Activated CD8-positive, alpha-beta memory T cell treated with anti-CD3 and anti-CD28 coated beads for 24 hours (primary cell): ENCODE data around the gene ENO1.
"Not testable (repeated sequence)": the region's sequence is repeated elsewhere in the genome, so short reads cannot be mapped to it uniquely, and the experiment has no call there.

Source experiments
- DNase-seq: peaks from one replicate; pipeline ENCODE4 v3.0.0-alpha.2; 2020

ENO1 gene

DNA sequence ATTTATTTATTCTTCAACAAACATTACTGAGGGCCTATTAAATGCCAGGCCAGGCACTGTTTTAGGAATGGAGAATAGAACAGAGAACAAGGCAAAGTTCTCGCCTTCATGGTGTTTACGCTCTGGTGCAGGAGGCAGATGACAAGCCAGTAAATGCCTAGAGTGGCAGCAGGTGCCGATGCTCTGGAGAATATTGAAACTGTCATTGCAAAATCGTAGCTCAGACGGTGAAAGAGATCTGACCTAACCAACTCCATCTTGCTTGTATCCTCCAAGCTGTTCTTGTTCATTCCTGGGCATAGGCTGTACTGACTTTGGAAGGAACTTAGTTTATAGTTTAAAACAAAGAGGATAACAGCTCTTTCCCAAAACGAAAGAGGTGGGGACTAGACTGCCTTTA, 13.5 kb upstream of the ENO1 start:
- DNase-seq: no peak

DNA sequence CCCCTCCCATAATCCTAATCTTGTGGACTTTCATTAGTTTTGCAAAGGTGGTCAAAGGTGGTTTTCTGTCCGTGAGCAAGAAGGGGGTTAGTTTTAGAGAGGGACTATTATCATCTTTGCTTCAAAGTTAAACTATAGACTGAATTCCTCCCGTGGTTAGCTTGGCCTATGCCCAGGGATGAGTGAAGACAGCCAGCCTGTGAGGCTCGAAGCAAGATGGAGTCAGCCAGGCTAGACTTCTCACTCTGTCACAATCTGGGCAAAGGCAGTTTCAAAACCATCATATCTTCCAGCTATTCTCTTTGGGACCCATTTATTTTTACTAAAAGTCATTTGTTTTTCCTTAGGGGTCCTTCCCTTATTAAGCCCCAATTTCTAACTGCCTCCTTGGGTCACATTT, 12.9 kb upstream of the ENO1 start:
- DNase-seq: no peak

DNA sequence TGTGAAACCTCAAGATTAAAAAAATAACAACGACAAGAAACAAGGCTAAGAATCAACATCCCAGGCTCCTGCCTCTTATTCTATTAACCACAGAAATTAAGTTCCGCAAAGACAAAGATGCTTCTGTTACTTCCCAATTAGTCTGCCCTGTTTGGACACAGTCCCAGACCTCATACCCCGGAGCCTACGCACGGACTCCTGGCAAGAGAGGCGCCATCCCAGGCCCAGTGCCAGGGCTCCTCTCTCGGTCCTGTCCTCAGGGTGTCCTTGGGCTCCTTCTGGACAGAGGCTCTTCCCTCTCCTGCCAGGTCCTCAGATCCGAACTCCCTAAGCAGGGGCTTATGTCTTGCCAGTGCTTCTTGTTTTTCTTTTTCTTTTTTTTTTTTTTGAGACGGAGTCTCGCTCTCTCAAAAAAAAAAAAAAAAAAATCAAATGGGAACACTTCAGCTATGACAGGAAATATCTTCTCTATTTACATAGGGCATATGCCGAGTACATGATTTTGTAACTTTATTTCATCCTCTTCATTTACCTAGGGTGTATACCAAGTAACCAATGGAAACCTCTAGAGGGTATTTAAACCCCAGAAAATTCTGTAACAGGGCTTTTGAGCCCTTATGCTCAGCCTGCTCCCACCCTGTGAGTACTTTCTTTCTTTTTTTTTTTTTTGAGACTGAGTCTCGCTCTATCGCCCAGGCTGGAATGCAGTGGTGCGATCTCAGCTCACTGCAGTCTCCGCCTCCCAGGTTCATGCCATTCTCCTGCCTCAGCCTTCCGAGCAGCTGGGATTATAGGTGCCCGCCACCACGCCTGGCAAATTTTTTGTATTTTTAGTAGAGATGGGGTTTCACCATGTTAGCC, 11.7 kb upstream of the ENO1 start:
- no peak for DNase-seq

DNA sequence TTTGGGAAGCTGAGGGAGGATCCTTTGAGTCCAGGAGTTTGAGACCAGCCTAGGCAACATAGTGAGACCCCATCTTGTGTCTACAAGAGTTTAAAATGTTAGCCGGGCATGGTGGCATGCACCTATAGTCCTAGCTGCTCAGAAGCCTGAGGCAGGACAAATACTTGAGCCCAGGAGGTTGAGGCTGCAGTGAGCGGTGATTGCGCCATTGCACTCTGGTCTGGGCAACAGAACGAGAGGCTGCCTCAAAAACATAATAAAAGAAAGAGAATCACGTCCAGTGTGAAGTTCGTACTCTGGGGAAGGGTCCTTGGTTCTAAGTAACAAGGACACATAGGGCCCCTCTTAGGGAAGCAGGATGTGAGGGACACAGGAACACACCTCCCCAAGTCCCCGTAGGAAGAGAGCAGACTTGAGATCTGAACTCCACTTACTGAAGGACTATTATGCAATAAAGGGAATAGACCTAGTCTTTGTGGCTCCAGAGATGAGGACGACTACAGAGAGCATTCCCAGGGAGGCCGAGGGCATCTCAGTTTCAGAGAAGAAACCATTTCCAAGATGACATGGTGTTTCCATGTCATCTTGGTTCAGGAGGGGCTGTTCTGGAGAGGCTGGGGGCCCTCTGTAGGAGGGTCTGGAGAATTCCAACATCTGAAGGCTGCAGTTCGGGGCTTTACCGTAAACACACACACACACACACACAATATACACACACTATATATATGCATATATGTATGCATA, 10.8 kb upstream of the ENO1 start:
- DNase-seq: no peak

DNA sequence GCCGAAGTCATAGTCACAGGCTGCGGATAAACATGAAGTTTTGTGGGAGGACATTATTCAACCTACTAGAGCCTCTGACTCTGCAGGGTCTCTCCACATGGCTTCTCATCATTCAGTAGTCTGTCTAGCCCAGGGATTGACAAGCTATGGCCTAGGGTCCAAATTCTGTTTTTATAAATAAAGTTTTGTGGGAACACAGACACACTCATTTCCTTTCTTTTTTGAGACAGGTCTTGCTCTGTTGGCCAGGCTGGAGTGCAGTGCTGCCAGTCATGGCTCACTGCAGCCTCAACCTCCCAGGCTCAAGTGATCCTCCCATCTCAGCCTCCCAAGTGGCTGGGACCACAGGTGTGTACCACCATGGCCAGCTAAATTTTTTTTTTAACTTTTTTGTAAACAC, 8.1 kb upstream of the ENO1 start:
- DNase-seq: no peak

DNA sequence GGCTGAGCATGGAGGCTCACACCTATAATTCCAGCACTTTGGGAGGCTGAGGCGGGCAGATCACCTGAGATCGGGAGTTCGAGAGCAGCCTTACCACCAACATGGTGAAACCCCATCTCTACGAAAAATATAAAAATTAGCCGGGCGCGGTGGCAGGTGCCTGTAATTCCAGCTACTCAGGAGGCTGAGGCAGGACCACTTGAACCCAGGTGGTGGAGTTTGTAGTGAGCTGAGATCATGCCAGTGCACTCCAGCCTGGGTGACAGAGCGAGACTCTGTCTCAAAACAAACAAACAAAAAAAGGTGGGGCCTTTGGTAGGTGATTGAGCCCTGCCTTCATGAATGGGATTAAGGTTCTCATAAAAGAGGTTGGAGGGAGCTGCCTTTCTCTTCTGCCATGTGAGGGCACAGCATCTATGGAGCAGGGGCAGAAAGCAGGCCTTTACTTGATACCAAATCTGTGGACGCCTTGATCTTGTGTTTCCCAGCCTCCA, 7.6 kb upstream of the ENO1 start:
- DNase-seq: not testable (repeated sequence)

DNA sequence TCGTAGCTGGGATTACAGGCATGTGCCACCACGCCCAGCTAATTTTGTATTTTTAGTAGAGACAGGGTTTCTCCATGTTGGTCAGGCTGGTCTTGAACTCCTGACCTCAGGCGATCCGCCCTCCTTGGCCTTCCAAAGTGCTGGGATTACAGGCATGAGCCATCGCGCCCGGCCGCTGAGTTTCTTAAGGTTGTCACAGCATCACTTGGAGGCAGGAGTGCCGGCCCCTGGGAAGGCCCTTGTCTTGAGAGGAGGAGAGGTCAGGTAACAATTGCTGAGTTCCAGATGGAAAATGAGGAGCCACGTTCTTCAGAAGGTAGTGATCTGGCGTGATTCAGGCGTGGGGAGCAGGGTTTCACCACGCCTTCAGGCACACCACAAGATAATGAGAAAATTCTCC, 5.6 kb upstream of the ENO1 start:
- not testable (repeated sequence) for DNase-seq

DNA sequence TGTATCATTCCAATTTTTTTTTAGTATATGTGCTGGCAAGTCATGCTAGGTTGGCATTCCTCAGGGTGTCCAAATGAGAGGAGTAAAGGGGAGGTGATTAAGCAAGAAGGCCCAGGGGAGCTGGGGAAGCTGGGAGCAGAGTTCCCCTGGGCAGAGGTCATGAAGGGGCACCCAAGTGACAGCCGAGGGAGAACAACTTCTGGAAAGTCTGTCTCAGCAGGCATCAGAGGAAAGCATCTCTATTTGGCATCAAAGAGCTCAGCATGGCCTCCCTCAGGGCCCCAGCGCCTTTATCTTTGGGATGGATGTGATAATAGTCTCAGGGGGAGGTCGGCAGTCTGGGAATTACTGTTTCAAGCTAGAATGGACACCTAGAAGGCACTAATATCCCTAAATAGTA, 5.0 kb upstream of the ENO1 start:
- DNase-seq: no peak

DNA sequence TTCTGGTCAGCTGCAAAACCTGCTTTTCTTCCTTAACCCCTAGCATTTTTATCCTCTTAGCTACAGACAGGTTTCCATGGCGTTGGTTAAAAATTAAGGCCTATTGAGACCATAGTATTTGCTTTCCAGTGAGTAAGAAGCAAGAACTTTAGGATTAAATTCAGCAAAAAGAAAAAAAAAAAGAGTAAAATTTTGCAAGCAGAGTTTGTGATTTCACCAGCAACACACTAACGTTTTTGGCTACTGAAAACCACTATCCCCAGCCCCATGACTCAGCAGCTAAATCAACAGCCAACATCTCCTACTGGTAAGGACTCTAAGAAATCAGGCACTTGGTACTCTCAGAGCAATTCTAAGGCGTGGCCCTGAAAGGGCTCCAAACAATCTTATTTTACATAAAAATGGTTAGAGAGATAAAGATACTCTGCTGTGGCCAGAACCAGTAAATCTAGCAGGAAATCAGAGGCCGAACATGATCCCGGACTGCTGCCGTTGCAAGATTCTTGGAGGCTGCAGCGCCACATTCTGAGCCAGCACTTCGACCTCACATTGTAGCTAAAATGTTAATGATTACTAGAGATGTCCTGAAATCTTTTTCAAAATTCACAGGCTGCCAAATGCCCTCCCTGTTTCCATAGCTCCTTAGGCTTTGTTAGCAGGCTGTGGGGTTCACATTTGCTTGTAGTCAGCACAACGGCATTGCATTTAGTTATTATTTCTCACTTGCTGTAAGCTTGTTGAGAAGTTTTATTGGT, 1.6 kb upstream of the ENO1 start:
- no peak for DNase-seq

DNA sequence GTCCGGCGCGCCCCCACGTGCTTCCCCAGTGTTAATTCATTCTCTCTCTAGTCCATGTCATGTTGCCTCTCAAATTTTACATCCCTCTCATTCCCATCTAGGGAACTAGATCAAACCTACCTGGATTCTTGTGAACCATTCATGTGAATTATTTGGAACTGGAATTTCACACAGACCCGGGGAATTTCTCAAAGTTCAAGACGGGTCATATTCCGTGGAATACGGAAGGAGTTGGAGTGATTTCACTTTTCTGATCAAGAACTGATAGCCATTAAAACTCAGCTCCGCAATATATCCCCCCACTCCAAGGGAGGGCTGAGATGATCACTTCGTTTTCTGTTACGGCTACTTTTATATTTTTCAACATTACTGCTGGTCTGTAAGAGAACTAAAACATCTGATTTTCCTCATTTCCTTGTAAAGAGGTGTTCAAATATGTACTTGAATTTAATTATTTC, 1.0 kb upstream of the ENO1 start:
- DNase-seq: no peak

DNA sequence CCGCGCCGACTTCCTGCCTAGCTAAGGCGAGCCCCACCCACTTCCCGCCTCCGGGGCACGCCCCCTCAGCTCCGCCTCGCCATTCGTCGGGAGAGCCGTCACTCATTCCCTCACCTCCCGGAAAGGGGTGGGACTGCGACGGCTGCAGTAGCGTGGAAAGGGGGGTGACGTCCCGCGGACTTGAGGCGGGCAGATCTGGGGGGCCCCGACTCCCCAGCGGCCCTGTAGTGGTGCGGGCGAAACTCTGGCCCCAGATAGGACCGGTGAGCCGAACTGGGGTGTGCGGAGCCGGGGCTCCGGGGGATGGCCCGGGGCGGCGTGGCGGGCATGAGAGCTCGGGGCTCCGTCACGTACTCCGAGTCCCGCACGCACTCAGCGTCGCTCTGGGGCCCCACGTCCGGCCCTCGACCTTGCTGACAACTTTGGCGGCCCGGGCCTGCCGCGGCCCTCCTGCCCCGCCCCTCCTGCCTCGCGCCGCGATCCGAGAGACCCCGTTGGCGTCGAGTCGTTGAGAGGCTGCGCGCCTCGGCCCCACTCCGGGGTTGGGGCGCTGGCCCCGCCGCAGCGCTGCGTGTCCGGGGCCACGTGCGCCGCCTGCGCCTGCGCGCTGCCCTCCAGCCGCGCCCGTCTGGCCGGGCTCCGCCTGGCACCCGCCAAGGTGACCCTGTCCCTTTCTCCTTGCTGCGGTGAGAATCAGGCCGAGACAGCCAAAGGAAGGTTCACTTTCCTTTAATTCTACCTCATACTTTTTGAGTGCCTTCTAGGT, 395 bp upstream of the ENO1 start:
- peak; percentile 100 for DNase-seq

DNA sequence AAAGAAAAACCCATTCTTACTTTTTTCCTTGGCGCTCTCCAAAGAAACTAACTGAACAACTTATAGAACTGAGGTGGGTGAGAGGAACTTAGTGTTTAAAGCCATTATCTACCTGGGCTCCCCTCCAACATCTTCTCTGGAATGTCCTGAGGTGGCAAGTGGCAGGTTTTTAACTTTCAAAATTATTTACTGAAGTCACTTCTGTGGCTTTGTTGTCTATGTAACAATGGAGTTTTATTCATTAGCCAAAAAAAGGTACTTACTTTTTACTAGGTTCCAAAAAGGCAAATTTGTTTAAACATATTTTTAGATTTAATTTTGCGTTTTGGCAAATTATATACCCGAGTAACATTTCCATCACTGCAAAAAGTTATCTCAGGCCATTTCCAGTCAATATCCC, 2.4 kb downstream of the ENO1 start:
- no peak for DNase-seq

DNA sequence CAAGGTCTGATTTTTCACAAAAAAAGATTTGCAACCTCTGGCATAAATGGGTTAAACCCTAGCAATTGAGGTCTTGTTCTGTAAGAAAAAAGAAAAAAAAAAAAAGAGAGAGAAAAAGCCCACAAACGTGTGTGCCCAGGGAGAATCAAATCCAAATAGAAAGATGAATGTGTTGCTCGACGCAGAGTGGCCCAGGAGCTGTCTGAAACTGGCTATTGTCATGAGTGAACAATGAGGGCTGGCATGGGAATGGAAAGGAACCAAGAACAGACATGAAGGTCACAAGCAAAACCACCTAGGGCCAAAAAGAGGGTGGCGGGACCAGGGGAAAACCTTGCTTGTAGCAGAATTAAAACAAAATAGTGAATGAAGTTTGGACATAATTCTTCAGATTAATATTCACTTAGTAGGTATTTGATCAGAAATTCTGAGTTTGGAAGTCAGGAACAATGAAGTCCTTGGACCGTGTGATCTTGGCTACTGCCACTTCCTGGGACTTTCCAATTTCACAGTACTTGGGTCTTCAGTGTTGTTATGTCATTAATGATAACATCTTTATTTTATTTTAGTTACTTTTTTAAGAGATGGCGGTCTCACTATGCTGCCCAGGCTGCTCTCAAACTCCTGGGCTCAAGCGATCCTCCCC, 3.1 kb downstream of the ENO1 start:
- no peak for DNase-seq

DNA sequence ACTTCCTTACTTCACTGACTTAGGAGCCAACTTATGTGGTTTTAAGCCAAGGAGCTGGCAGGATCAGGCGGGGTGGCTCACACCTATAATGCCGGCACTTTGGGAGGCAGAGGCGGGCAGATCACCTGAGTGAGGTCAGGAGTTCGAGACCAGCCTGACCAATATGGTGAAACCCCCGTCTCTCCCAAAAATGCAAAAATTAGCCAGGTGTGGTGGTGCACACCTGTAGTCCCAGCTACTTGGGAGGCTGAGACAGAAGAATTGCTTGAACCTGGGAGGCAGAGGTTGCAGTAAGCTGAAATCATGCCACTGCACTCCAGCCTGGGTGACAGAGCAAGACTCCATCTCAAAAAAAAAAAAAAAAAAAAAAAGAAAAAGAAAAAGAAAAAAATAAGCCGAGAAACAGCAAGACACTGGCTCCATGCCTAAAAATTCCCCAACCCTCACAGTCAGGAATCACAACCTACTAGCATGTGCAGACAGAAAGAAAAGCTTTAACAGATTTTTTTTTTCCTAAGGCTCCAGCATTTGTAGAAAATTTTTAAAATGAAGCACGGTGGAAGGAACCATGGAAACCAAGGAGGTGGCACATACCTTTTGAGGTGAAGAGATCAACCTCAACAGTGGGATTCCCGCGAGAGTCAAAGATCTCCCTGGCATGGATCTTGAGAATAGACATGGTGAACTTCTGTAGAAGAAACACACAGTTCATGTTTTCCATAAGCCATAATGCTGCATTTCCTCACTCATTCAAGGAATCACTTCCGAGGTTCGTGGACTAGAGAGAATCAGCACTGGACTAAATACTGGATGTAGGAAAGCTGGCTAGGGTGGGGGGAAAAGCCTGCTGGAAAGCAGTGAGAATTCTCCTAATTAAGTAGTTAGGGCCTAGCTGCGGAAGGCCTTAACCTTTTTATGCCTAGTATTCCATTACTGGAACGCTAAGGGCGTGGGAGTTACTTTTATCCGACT, 4.0 kb downstream of the ENO1 start:
- no peak for DNase-seq

DNA sequence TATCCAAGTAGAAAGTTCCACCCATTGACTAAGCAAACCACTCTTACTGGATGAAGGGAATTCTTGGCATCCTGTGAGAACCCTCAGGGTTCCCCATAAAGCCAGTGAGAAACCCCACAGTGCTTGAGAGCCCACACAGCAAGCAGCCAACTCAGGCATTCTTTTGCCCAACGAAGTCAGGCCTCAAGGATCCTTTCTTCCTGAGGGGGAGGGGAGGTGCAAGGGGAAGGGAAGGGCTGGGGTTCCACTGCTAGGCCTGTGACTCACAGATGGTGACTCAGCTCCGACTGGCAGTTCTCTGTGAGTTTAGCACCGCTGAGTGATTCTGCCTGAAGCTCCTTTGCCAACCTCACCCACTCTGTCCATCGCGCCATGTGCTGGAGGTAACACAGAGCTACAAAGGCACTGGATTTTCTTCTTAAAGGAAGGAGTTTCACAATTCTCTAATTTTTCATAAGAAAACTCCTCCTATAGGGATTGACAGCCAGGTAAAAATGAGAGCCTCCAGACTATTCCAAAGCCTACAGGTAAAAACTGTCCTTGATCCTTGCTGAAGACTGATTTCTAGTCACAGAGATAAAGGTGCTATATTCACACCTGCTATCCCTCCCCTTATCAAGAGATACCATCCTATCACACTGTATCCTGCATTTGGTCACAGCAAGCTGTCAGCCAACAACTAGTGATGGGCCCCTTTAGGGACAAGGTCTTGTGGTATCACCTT, 4.8 kb downstream of the ENO1 start:
- DNase-seq: peak; percentile 85

DNA sequence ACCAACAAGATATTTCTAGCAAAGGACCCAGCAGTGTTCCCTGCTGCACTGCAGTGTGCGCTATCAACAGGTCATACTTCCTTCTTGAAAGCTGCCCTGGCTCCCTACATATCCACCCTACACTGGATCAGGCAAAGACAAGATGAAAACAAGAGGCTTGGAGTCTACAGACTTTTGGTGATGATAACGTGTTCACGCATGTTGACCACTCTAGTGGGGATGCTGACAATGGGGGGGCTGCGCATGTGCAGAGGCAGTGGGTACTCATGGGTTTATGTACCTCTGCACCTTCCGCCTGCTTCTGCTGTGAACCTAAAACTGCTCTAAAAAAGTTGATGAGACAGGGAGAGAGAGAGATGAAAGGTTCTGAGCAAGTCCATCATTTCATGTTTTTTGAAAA, 5.5 kb downstream of the ENO1 start:
- DNase-seq: no peak

DNA sequence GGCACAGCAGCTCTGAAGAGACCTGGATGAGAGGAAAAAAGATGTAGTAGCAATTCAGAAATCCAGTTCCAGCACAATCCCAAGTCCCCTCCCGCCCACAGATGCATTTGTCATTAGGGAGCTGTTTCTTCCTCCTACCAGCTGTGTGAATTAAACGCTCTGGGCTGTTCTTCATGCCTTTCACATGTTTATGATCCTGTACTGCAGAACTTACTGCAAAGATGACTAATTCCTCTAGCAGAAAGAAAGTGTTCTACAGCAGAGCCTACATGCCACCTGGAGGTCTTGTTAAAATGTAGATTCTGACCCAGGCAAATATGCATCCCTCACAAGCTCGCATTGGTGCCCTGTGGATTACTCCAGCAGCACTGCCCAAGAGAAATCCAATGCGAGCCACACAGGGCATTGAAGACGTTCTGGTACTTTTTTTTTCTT, 6.5 kb downstream of the ENO1 start:
- no peak for DNase-seq

DNA sequence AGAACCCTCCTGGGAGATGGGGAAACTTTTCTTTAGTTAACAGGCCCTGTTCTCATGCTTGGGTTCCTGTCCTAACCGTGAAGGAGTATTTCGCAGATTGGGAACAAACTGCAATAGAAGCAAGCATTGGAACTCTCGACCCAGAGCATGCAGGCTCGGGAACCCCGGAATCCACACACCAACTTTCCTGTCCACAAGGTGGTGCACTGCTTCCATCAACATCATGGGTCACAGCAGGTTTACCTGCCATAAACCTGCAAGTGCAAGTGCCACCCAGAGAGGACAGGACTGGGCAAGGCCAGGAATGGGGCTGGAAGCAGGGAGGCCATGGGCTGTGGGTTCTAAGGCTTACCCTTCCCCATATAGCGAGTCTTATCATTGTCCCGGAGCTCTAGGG, 6.9 kb downstream of the ENO1 start:
- DNase-seq: no peak

DNA sequence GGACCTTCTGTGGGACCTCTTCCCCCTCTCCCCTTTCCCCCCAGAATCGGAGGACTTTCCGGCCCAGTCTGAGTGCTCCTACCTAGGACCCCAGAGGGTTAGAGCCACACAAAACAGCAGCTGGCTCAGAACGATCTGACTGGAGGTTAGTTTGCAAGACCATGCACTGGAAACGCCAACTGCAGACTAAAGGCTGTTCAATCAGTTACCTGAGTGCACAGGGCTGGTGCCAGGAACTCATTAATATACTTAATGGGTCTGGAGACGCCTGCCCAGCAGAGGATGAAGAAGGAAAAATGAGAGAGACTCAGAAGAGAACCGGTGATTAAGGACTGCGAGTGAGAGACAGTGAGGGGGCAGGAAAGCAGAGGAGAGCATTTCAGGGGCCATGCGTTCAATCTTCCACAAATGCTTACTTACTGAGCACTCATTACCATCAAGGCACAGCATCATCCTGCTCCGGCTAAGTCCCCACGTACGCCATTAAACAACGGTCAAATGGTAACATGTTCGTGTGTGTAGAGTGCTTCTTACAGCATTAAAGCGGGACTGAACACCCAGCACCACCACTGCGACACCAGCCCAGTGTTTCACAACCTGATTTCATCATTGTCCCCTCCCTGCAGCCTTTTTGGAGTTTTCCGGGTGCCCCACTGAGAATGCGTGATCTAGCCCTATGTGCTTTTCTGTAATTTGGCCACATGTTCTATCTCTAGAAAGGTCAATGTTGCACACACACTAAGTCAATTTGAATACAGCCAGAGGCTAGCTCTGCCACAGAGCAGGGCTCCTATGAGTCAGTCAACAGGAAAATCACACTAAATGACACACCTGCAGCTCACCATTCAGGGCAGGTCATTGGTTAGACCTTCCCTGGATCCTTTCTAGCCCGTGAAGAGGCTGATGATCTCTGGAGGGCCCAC, 7.6 kb downstream of the ENO1 start:
- no peak for DNase-seq
